Embryonic facial prominence (tissue), 1 donor: ENCODE data around the gene COL6A1.
"Not testable (repeated sequence)": the region's sequence is repeated elsewhere in the genome, so short reads cannot be mapped to it uniquely, and the experiment has no call there.

ENCODE experiments used
- DNase-seq: peaks from one replicate; pipeline ENCODE4 v3.0.0-alpha.2; 2016; ENCODE audit errors: extremely low spot score

The COL6A1 gene

DNA sequence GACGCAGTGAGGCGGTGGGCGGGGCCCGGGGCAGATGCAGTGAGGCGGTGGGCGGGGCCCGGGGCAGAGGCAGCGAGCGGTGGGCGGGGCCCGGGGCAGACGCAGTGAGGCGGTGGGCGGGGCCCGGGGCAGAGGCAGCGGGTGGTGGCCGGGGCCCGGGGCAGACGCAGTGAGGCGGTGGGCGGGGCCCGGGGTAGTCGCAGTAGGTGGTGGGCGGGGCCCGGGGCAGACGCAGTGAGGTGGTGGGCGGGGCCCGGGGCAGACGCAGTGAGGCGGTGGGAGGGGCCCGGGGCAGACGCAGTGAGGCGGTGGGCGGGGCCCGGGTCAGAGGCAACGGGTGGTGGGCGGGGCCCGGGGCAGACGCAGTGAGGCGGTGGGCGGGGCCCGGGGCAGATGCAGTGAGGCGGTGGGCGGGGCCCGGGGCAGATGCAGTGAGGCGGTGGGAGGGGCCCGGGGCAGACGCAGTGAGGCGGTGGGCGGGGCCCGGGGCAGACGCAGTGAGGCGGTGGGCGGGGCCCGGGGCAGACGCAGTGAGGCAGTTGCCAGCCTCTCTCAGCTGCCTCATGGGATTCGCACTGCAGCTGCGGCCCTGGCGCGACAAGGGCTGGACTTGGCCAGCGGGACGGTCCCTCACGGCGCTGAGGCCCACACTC lies 24.4 kb downstream of the COL6A1 start:
- DNase-seq = not testable (repeated sequence)

DNA sequence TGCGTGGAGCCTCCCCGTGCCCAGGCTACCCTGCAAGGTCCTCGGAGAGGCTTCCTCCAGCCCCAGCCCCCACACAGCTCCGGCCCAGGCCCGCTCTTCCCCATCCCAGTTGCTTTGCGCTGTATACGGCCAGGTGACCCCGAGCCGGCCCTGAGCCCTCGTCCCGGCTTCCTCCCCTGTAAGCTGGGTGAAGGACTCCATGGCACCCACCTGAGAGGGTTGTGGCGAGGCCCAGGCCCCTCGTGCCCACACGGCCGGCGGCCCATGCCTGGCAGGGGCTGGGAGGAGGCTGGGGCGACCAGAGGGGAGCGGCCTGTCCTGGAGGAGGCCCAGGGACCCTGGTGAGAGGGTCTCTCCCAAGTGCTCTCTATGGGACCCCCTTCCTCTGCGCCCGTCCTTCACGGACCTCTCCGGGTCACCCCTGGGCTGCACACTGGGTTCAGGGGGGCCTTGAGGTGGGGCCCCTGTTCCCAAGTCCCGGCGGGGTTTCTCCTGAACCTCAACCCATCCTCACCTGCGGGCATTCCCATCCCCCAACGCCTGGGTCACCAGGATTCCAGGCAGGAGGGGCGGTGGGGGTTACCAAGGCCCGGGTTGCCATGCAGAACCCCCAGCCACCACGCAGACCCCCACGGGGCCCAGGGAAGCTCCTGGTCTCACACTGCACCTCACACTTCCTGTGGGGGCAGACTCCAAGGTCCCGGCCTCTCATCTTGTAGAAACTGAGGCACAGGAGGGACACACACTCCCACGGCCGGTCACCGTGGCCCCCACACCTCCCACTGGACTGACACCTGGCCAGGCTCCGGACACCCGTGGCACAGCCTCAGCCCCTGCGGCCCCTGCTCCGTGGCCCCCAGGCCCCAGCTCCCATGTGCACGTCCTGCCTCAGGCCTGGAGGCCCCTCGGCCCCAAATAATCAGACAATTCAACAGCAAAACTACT lies 25.2 kb downstream of the COL6A1 start:
- no peak for DNase-seq

DNA sequence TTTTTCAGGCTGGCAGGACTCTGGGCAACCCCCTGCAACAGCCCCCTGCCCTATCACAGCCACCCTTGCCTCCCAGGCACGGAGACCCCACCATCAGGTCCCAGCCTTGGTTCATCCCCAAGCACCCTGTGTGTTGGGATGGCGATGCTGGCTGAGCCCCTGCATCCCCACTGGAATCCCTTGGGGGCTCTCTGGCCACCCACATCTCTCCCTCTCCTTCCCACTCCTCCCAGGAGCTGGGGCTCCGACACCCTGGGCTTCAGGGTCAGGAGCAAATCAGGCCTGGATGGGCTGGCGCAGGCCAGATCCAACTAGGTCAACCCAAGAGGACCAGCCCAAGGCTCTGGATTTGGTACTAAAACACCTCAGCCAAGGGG lies 25.9 kb downstream of the COL6A1 start:
- DNase-seq = no peak

DNA sequence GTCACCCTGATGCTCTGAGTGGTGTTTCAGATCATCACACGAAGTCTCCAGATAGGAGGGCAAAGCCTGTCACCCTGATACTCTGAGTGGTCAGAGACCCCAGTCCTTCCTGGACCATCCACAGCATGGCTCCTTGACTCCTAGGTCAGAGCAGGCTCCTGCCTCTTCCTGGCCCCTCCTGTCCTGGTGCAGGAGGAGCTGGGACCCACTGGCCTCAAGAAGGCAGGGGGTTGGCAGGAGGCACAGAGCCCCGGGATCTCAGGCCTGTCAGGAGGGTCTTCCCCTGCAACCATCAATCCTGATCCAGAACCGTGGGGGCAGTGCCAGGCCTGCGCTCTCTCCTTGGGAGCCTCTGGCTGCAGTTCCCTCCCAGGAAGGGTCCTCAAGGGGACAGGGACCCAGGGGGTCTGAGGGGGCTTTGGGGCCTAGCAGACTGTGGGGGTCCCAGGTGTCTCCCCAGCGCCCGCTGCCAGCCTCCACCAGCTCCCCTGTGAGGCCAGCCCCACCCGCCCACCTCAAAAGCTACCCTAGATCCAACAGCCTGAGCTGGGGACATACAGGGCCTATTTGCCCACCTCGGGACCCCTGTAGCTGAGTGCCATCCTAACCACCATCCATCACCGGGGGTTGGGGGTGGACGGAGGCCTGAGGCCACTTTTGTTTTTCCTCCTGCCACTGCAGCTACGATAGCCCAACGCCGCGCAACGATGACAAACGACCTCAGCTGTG lies 27.5 kb downstream of the COL6A1 start:
- DNase-seq = no peak

DNA sequence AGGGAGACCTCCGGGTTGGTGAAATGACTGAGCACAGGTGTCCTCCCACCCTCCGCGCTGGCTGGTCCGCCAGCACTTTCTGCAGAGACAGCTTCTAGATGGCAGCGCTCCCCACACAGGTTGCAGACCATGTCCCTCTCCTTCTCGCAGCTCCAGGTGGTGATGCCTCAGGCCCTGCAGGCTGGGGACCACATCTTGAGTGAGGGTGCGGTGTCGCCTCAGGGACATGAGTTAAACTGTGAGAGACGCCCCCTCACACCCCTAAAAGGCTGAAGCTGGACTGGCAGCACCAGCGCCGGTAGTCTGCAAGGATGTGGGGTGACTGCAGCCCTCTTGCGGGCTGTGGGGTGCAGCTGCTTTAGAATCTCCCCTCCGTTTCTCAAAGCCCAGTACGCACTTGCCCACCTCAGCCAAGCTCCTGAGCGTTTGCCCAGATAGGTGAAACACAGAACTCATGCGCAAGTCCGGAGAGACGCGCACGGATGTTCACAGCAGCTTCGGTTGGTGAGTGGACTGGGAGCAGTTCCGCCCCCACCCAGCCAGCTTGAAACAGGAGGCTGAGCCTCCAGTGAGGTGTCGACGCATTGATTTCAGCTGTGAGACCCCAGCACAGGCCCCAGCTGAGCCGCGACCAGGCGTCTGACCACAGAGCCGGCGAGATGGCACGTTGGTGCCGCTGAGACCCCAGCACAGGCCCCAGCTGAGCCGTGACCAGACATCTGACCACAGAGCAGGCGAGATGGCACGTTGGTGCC lies 28.6 kb downstream of the COL6A1 start:
- DNase-seq = no peak

DNA sequence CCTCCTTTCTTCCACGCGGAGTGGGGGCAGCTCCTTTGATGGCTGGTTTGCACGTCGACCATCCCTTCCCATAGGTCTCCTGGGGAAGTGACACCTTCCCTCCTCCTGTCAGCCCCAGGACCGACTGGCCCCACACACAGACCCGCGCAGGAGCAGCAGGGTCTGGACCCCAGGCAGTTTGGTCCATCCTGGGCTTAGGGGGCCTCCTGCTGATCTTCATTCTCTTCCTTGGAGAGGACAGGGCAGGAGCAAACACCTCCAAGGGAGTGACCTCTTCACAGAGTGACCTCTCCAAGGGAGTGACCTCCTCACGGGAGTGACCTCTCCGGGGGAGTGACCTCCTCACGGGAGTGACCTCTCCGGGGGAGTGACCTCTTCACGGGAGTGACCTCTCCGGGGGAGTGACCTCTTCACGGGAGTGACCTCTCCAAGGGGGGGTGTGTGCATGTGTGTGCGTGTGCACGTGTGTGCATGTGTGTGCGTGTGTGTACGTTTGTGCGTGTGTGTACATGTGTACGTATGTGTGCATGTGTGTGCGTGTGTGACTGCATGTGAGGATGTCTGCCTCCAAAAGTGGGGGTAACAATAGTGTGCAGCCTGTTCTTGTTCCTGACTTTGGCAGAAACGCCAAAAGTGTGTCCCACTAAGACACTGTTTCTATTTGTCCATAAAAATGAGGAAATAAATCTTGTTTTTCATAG lies 29.8 kb downstream of the COL6A1 start:
- no peak for DNase-seq

DNA sequence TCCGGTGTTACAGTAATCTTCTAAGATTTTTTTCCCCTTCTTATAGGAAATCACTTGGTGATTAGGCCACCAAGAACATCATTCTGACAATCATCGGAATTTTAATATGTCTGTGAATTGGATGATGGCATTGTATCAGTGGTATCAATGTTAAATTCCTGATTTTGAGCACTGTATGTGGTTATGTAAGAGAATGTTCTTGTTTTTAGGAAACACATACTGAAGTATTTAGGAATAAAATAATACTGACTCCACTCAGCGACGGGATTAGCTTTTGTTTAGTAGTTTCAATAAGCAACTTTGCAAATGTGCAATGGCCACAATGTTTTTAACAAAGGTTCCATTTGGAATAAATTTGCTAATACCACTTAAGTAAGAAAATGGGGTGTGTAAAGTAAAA lies 30.6 kb downstream of the COL6A1 start:
- DNase-seq = no peak

DNA sequence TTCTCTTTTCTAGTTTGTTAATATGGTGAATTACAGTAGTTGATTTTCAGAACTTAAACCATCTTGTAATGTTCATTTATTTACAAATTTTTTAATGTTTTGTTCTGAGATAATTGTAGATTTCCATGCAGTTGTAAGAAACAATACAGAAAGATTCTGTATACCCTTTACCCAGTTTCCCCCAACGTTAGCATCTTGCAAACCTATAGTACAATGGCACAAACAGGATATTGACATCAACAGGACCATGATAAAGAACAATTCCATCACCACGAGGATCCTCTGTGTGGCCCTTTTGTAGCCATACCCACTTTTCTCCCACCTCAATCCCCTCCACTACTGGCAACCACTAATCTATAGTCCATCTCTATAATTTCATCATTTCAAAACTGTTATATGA lies 33.3 kb downstream of the COL6A1 start:
- DNase-seq = no peak

DNA sequence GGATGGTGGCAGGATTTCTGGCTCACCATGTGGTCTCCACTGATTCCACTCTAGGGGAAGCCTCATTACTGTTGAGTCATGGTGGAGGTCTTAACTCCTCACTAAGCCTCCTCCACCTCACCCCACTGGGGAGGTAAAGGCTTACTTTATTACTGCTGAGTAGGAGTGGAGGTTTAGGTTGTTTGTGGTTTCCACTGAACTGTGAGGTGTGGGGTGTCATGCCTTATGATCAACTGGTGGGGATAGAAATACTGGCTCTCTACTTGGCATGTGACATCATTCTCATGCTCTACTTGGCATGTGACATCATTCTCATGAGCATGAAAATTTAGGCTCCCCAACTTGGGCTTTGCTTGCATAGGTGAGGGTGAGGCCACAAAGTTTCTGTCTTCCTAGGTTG lies 35.6 kb downstream of the COL6A1 start:
- no peak for DNase-seq

DNA sequence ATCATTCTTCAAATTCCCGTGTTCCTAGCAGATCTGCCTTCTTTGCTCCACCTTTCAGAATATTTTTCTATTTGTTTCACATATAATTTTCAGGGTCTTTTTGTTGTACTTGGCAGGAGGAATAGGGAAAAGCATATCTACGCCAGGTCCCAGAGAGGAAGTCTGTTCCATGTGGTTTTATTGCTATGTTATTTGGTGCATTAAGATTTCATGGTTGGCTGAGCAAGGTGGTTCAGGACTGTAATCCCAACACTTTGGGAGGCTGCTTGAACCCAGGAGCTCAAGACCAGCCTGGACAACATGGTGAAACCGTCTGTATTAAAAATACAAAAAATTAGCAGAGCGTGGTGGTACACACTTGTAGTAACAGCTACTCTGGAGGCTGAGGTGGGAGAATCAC lies 36.1 kb downstream of the COL6A1 start:
- DNase-seq = no peak

DNA sequence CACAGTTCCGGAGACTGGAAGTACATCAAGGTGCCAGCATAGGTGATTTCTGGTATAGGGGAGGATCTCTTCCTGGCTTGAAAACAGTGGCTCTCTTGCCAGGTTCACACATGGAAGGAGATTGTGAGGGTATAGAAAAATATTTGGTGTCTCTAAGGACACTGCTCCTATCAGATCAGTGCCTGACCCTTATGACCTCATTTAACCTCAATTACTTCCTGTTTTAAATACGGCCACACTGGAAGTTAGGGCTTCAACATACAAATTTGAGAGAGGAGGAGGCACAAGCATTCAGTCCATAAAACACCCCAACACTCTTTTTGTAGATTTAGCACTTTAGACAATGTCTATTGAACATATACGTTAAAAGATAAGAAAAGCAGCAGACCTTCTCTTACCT lies 37.0 kb downstream of the COL6A1 start:
- DNase-seq = no peak

DNA sequence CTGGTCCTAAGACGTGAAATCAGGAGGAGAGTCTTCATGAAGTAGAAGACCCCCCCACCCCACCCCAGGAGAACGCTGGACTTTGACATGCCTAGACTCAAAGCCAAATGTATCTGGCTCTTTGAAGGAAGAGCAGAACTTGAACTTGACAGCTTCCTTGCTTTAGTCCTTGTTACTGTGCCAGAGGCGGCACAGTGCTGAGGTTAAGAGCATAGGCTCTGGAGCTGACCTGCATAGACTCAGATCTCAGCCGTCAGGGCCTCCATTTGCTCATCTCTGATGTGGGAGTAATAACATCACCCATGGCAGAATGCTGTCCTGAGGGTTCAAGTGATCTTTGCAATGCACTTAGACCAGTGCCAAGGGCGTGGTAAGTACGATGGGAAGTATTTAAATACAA lies 39.0 kb downstream of the COL6A1 start:
- no peak for DNase-seq

DNA sequence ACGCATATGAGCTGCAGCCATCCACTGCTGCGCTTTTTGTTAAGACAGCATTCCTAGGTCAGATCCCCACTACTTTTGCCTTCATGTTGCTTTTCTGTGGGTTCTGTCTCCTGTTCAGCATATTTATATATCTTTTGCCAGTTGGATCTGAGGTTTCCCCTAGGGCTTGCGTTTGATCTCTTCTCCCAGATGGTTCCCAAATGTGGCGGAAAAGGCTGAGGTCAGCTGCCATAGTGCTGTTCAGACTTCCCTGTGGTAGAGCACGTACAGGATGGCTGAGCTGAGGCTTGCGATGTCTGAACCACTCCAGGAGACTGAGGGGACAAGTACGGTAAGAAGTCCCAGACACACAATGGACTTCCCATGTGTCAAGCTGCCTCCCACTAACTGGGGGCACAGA lies 39.8 kb downstream of the COL6A1 start:
- DNase-seq = no peak

DNA sequence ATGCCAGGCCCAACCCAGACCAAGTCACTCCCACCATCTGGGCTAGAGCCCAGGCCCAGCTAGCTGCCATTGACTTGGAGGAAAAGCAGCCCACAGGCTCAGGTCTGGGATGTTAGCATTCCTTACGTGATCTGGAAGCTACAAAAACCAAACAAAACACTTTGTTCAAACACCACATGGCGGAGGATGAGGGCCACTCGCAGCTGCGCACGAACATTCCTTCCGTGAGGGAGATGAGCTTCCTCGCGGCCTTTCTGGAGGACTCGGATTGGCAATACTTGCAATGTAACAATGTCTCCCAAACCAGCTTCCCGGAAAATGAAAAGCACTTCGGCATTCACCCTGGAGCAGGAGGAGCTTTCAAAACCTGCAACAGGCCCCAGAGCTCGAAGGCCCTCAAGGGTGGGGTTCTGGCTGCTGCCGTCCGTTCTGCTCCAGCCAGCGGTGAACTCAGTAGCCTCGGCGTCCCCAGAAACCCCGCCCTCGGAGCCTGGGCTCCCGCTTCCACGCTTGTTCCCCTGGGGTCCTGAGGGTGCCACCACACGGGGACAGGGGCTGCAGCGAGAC lies 40.5 kb downstream of the COL6A1 start:
- DNase-seq = no peak

DNA sequence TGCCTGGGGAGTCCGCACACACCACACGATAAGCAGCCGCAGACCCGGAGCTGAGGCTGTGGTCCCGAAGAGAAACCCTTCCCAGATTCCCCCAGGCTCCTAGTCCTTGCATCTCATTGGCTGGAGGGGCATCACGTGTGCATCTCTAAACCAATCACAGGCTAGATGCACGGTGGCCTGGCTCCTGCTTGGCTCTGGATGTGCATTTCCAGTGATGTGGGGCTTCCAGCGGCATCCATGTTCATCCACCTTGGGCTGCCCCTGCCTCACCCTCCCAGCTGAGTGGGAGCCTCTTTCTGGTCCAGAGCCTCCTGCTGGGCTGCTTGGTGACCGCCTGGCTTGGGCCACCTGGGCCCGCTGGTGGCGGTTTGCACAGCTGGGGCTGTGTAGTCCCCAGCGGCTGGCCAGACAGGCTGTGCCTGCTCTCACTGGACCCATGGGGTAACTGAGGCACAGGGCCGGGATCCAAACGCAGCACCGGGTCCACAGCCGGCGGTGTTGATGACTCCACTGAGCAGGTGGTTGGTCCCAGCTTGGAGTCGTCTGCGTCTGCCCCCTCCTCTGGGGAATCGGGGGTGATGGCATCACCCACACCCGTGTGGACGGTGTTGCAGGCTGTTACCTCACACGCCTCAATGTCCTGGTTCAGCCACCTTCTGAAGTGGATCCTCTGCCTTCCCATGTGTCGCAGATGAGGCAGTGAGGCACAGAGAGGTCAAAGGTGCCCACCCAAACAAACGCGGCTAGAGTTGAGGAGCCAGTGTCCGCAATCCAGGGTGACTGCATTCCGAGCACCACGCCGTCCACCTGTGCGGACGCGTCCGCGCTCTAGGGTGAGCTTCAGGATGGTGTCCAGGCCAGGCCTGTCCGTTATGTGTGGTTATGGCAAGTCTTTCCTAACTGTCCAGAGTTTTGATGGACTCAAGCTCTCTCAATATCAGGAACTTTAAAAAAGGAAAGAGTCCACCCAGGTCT lies 41.3 kb downstream of the COL6A1 start:
- no peak for DNase-seq

DNA sequence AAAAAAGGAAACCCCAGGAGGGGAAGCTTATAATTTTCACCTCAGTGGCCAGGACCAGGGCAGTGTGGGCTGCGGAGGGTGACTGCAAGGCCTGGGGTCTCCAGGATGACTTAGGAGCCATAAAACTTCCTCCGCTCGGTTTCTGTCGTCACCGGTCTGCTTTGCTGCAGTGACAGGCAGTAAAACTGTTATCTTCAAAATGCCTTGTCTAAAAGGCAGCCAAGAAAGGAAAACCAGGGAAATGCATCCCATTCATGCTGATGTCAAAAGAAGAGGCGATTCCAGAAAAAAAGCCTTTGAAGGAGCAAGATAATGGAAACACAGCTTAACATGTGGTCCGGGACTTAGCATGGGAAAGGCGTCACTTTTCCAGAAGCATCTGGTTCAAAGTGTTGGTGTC lies 42.0 kb downstream of the COL6A1 start:
- DNase-seq = no peak

DNA sequence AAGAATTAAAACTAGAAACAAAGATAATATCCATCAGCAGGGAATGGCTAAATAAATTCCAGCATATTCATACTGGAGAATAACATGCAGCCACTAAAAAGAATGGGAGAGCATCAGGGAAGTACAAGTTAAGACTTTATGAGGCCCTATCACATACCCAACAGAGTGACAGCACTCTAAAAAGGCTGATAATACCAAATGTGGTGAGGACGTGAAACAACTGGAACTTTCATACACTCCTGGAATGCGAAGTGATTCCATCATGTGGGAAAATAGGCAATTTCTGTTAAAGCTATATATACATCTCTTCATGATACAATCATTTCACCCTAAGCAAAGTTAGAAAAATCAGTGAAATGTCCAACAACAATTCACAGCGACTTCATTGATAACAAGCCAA lies 42.6 kb downstream of the COL6A1 start:
- DNase-seq = no peak

DNA sequence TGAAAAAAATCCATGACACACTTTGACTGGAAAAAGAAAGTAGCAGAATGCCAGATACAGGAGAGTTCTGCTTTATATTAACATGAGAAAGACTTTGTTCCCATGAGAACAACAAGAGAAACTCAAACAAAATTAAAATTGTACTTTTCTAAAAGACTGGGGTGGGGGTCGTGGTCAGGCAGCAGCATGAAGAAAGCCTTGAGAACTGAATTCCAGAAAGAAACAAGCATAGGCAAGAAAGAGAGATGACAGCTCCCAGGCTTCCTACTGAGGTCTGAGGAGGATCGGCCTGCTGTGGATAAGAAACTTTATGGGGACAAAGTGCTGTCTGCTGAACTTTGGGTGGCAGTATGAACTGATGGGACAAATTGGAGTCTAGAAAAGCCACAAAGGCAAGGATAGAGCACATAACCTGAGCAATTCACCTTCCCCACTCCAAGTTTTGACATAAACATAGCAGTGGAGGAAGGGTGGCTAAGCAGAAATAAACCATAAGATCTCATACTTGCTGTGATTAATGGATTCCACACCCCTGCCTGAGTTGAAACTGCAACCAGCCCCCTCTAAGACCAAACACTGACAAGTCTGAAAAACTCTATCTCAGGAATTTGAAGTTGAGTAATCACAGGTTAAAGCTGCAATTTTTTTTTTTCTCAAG lies 43.7 kb downstream of the COL6A1 start:
- no peak for DNase-seq

DNA sequence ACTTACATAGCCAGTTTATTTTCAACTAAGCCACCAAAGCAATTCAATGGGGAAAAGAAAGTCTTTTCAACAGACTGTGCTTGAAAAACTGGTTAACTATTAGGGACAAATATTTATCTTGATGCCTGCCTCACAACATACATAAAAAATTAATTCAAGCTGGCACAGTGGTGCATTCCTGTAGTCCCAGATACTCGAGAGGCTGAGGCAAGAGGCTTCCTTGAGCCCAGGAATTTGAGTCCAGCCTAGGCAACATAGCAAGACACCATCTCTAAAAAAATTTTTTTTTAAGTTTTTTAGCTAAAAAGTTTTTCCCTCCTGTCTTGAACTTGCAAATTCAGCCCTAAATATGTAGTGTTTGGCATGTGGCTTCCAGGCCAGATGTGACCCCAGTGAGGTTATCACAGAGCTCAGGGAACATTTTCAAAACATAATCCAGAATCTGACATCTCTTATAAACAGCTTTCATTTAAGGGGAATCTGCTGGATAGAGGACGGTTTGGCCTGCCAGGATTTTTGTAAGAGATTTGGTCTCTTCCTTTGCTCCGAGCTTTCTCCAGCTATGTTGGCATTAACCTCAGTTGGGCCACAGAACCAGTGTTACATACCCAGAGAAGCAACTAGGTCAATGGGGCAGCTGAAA lies 46.4 kb downstream of the COL6A1 start:
- DNase-seq = no peak
